K562 (cell line): Measurements from ENCODE around the gene SDF4. TPM values are rescaled to one million over a fixed set of nuclear protein-coding genes. Genes with fewer than 3 reads are reported as not detected.
A peak's percentile ranks its signal among the peaks of the same experiment; 100 is the strongest.

ENCODE experiments used
- ATAC-seq: fragments of 200-7000 bp; cut with Tn5 transposase; 3 replicates; pipeline ENCODE4 v1.9.1; 2020; ENCODE audit warnings: moderate library complexity
- BruUV-seq: library from RNA; stranded (reverse); fragments of 400-500 nt; replicated peaks from 2 replicates; lab custom pipeline; 2021; lab: Mats Ljungman, UMichigan
- CTCF ChIA-PET: fragments of 300-600 bp; formaldehyde crosslinking; extraction: SDS; loops from one replicate; lab custom pipeline; 2021; ENCODE audit warnings: low intra/inter-chr PET ratio; lab: Yijun Ruan, JAX
- POLR2A ChIA-PET: fragments of 300-600, 350-650 bp; sonication (Branson Sonifier 250); formaldehyde crosslinking; extraction: SDS; loops from one replicate; lab custom pipeline; 2021; ENCODE audit warnings: antibody characterized with exemption, inconsistent platforms; lab: Yijun Ruan, JAX
- DNase-seq, 4 experiments: peaks; one replicate each; pipeline versions ENCODE4 v3.0.0 to v3.0.0-alpha.2; 2011 to 2018; ENCODE audit warnings: low spot score in 3 of 4, mixed read lengths in 3 of 4; ENCODE audit errors: extremely low read depth in 1 of 4
- FAIRE-seq: peaks from 2 replicates; lab custom pipeline; 2011; peaks lifted over from hg19 to GRCh38; lab: Jason Lieb, UNC
- H2AFZ ChIP-seq: 2 replicates; pipeline ENCODE4 v1.6.0; 2011; ENCODE audit warnings: low read depth, low read length, control low read depth, inconsistent platforms
- H3K27ac ChIP-seq: fragments of 200-600 bp; 3 replicates; pipeline ENCODE4 v1.8.0; 2011; ENCODE audit warnings: low read depth, mild to moderate bottlenecking, control low read depth, inconsistent platforms, low read length, moderate library complexity, mixed read lengths; ENCODE audit errors: extremely low read depth
- H3K27me3 ChIP-seq, 2 experiments: fragments of 300-600 bp in 1 of 2; 2 replicates in 1 of 2; 3 replicates in 1 of 2; pipeline versions ENCODE4 v1.6.0 to v1.8.0; 2011; ENCODE audit warnings: inconsistent platforms in 2 of 2, low read length in 2 of 2, mild to moderate bottlenecking in 1 of 2, mixed read lengths in 1 of 2, moderate library complexity in 1 of 2; ENCODE audit not compliant: control insufficient read depth in 2 of 2, insufficient read depth in 2 of 2
- H3K36me3 ChIP-seq: fragments of 300-600 bp; 3 replicates; pipeline ENCODE4 v1.8.0; 2011; ENCODE audit warnings: mild to moderate bottlenecking, low read length, inconsistent platforms; ENCODE audit not compliant: control insufficient read depth, insufficient read depth
- H3K4me1 ChIP-seq, 2 experiments: fragments of 200-600 bp in 1 of 2; replicated peaks in 1 of 2; 2 replicates in 1 of 2; 3 replicates in 1 of 2; pipeline versions ENCODE4 v1.5.1 to v1.8.0; 2011; ENCODE audit warnings: inconsistent platforms in 2 of 2, low read length in 2 of 2, mild to moderate bottlenecking in 1 of 2, mixed read lengths in 1 of 2, moderate library complexity in 1 of 2; ENCODE audit not compliant: control insufficient read depth in 2 of 2, insufficient read depth in 2 of 2
- H3K4me2 ChIP-seq: 2 replicates; pipeline ENCODE4 v1.6.1; 2011; ENCODE audit warnings: low read length, control low read depth, inconsistent platforms, mixed read lengths; ENCODE audit not compliant: insufficient read depth
- H3K4me3 ChIP-seq: fragments of 200-600 bp; sonication (generic), shearing (Covaris generic); 2 replicates; pipeline ENCODE4 v1.5.1; 2016; ENCODE audit warnings: control low read depth, inconsistent platforms
- H3K79me2 ChIP-seq: fragments of 200-600 bp; 3 replicates; pipeline ENCODE4 v1.8.0; 2011; ENCODE audit warnings: low read length, inconsistent platforms; ENCODE audit not compliant: control insufficient read depth, insufficient read depth
- H3K9ac ChIP-seq, 2 experiments: 2 replicates each; pipeline versions ENCODE4 v1.6.0 to v1.6.1; 2011; ENCODE audit warnings: low read depth in 2 of 2, low read length in 2 of 2, control low read depth in 1 of 2, inconsistent platforms in 1 of 2, mild to moderate bottlenecking in 1 of 2, mixed read lengths in 1 of 2; ENCODE audit not compliant: insufficient read depth in 1 of 2
- H3K9me1 ChIP-seq: one replicate; pipeline ENCODE4 v1.6.0; 2011; ENCODE audit warnings: inconsistent platforms, mild to moderate bottlenecking, low read length, moderate library complexity; ENCODE audit not compliant: control insufficient read depth, insufficient read depth
- H3K9me3 ChIP-seq: replicated peaks from 2 replicates; pipeline ENCODE4 v1.5.1; 2011; ENCODE audit warnings: low read depth, low read length, inconsistent platforms; ENCODE audit not compliant: control insufficient read depth, insufficient read depth
- H4K20me1 ChIP-seq: replicated peaks from 2 replicates; pipeline ENCODE4 v1.6.1; 2011; ENCODE audit warnings: low read length, inconsistent platforms, mixed read lengths; ENCODE audit not compliant: control insufficient read depth, insufficient read depth
- ARID1B ChIP-seq: fragments of 450-650 bp; IDR thresholded peaks from 2 replicates; pipeline ENCODE4 v1.6.1; 2016; ENCODE audit warnings: antibody characterized with exemption, mild to moderate bottlenecking, inconsistent platforms
- FOS ChIP-seq: IDR thresholded peaks from 3 replicates; pipeline ENCODE4 v1.6.1; 2011; ENCODE audit not compliant: insufficient read length; ENCODE audit errors: extremely low read depth
- GTF2F1 ChIP-seq: IDR thresholded peaks from 2 replicates; pipeline ENCODE4 v1.6.1; 2011; ENCODE audit warnings: low read depth, low read length, improper control_type of control experiment
- POLR2G ChIP-seq: fragments of 200-400 bp; formaldehyde crosslinking; IDR thresholded peaks from 2 replicates; pipeline ENCODE4 v1.6.1; 2017; ENCODE audit warnings: low read depth, mild to moderate bottlenecking, antibody characterized with exemption, low read length, moderate library complexity
- RBFOX2 ChIP-seq: fragments of 200-400 bp; formaldehyde crosslinking; IDR thresholded peaks from 2 replicates; pipeline ENCODE4 v1.6.1; 2017; ENCODE audit warnings: low read depth, mild to moderate bottlenecking, low read length, moderate library complexity
- WGBS: fragments of 100-300 bp; shearing (Covaris generic); methylation state at CpG from one replicate; pipeline ENCODE4 v1.1.6; 2016; ENCODE audit warnings: low coverage, mixed read lengths; ENCODE audit not compliant: insufficient coverage; ENCODE audit errors: missing lambda C conversion rate; 5-methylcytosine and 5-hydroxymethylcytosine counted together
- in situ Hi-C: fragments of 300-500 bp; cut with MboI; formaldehyde crosslinking; loops from 4 replicates; pipeline ENCODE4 v1.15.0; 2018; ENCODE audit warnings: inconsistent platforms, mixed read lengths
- intact Hi-C: fragments of 100-400 bp; cut with micrococcal nuclease; formaldehyde crosslinking; loops from 2 replicates; pipeline ENCODE4 v1.14.2; 2022
- polyA plus RNA-seq, 8 experiments: library from polyadenylated mRNA; depleted of rRNA in 4 of 8; stranded (reverse) in 5 of 8; unstranded in 3 of 8; fragments of >200 nt; fragmentation: Nextera tagmentation in 2 of 8; fragmentation: Illumina TruSeq in 1 of 8; extraction: Ambion mirVana in 2 of 8; extraction: Trizol in 1 of 8; gene quantifications; 2 replicates each; pipeline versions ENCODE4 v1.2.1 to v1.2.3, GENCODE V29; 2011 to 2014; ENCODE audit warnings: inconsistent platforms in 1 of 8, missing spikeins in 1 of 8
- total RNA-seq, 7 experiments: library from RNA; depleted of rRNA in 6 of 7; stranded (reverse); fragments of >200 nt in 6 of 7; fragmentation: Illumina TruSeq in 2 of 7; extraction: Trizol in 2 of 7; gene quantifications; 2 replicates each; pipeline versions ENCODE4 v1.2.1 to v1.2.3, GENCODE V29; 2011 to 2021; ENCODE audit warnings: low replicate concordance in 1 of 7
- TF ChIP-seq, protein P1 (sequence below): fragments of 250-450 bp; sonication (Bioruptor Pico); IDR thresholded peaks from 2 replicates; pipeline ENCODE4 v1.4.0; 2020
- TF ChIP-seq, protein P2 (sequence below): fragments of 450-650 bp; formaldehyde crosslinking; IDR thresholded peaks from 2 replicates; pipeline ENCODE4 v1.4.0; 2022; ENCODE audit warnings: missing genetic modification characterization

SDF4 gene
- total and polyA plus RNA-seq, 9 of the 15 experiments (the other 6 are each of a cell fraction or from before 2014, with no cell fraction given), result 0.35 to 160 (median 65.2) TPM

DNA sequence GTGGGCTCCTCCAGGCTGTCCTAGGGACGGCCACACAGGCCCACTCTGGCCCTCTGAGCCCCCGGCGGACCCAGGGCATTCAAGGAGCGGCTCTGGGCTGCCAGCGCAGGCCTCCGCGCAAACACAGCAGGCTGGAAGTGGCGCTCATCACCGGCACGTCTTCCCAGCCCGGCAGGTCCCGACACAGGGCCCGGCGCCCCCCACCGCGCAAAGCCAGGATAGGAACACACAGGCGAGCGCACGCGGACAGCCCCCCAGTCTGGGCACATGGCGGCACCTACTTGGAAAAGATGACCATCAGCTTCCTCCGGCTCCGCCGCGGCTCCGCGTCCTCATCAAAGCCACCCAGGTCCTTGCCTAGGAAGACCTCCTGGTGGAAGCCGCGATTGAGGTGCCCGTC is 3.6 kb downstream of the SDF4 start (continued):
- TF ChIP-seq, protein P1, sequence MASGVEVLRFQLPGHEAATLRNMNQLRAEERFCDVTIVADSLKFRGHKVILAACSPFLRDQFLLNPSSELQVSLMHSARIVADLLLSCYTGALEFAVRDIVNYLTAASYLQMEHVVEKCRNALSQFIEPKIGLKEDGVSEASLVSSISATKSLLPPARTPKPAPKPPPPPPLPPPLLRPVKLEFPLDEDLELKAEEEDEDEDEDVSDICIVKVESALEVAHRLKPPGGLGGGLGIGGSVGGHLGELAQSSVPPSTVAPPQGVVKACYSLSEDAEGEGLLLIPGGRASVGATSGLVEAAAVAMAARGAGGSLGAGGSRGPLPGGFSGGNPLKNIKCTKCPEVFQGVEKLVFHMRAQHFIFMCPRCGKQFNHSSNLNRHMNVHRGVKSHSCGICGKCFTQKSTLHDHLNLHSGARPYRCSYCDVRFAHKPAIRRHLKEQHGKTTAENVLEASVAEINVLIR, result no peak
- TF ChIP-seq, protein P2, sequence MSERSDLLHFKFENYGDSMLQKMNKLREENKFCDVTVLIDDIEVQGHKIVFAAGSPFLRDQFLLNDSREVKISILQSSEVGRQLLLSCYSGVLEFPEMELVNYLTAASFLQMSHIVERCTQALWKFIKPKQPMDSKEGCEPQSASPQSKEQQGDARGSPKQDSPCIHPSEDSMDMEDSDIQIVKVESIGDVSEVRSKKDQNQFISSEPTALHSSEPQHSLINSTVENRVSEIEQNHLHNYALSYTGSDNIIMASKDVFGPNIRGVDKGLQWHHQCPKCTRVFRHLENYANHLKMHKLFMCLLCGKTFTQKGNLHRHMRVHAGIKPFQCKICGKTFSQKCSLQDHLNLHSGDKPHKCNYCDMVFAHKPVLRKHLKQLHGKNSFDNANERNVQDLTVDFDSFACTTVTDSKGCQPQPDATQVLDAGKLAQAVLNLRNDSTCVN (CRISPR knock-in tag), result no peak
- no peak for TF ChIP-seq FOS

DNA sequence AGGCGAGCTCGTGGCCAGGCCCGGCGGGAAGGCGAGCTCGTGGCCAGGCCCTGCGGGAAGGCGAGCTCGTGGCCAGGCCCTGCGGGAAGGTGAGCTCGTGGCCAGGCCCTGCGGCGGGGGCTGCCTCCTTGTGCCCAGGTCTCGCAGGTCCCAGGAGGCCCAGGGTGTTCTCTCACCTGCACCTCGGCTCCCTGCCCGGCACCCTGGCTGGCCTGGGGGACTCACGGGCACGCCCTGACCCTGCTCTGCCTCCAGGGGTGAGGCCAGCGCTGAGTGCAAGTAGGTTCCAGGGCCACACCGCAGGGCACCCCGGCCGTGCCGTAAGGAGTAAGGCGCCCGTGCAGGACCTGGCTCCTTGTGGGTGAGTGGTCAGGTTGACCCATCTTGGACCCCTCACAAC is 4.4 kb downstream of the SDF4 start:
- POLR2A ChIA-PET, result interaction anchor here (1.1 to 1.8 kb wide), 3 partner anchors 14 to 58 kb away, joined by 3 to 5 read pairs (median 4); no protein-coding TSS in a partner anchor
- DNase-seq (no peak), ATAC-seq (no peak), FAIRE-seq (no peak)
- Histone ChIP-seq H3K36me3 (peaks cover 76% of the 10 kb centered on the region; the same call in 2 of the 3 replicates), H3K4me1 (peaks cover 6 to 67% of the 10 kb centered on the region in 2 experiments; a peak in 4 of 5 replicates), H3K9ac (peak overlapping the region in 1 of 2 experiments; percentile 50; a peak in 1 of 4 replicates), H3K4me2 (no peak overlapping the region), H2AFZ (no peak overlapping the region), H3K9me1 (no peaks in the 10 kb centered on the region), H3K79me2 (peaks cover 79% of the 10 kb centered on the region), H3K9me3 (no peaks in the 10 kb centered on the region), H3K27ac (no peak overlapping the region), H4K20me1 (peaks cover 9% of the 10 kb centered on the region; the same call in 1 of the 2 replicates), H3K4me3 (no peak overlapping the region), H3K27me3 (no peaks in the 10 kb centered on the region)
- WGBS, result 96% methylated on average over 20 of the region's 25 CpGs
- CTCF ChIA-PET, result no interaction called here
- intact Hi-C loops, result no loop called here
- TF ChIP-seq ARID1B, result no peak
- TF ChIP-seq RBFOX2, result 0 out of 2 replicates have a peak, but pooled peaks have one; percentile 42
- TF ChIP-seq POLR2G, result peak; percentile 26
- TF ChIP-seq GTF2F1, result no peak
- BruUV-seq, result no TSS peak
- in situ Hi-C loops, result no loop called here
